ENCODE measurements around the gene RNMT. TPM values are rescaled to one million over a fixed set of nuclear protein-coding genes. Genes with fewer than 3 reads are reported as not detected.
"Not testable (repeated sequence)": the region's sequence is repeated elsewhere in the genome, so short reads cannot be mapped to it uniquely, and the experiment has no call there.

Gene RNMT
- total RNA-seq, 1 donor from 2014 or later: 19.7 TPM

DNA sequence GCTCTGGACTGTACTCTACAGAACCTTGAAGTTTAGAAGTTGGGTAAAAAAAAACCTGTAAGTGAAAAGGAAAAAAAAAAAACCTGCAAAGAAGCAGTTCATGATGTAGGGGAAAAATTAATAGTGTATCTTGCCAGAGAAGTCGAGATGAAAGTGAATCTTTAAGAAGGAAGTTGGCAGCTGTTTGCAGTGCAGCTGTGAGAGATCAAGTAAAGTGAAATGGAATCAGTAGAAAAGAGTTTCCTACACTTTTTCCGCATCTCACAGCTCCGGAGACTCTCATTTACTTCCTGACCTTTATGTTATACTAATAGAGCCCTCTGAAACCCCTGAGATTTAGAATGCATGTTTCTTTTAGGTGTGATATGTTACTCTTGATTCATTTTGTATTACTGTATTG, 19.2 kb downstream of the RNMT start:
- no peak for ATAC-seq

- no peak for ATAC-seq
These were observed 20.2 kb downstream of the RNMT start for GRCh38 chr18:13746633-13747032.

GRCh38 chr18:13751599-13751998, 25.1 kb downstream of the RNMT start:
- not testable (repeated sequence) for ATAC-seq

DNA sequence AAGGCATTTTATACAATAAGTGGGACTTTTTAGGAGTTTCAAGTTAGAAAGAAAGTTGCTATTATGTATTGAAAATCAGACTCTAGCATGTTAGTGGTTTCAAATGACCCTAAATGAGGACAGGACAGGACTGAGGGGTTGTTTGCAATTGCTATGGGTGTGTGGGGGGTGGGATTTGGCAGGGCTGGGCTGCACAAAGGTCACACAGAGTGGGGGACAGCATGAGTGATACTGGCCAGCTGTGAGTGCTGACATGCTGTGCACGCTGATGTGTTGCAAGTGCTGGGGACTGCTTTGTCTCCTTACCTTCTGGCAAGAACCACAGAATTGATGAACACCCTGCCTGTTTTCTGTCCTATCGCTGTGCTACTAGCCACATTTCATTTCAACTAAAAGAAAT, 29.8 kb downstream of the RNMT start:
- no peak for ATAC-seq

- no peak for ATAC-seq
These were observed 30.2 kb downstream of the RNMT start for GRCh38 chr18:13756671-13757070.

GRCh38 chr18:13758622-13759021, 32.1 kb downstream of the RNMT start:
- no peak for ATAC-seq

DNA sequence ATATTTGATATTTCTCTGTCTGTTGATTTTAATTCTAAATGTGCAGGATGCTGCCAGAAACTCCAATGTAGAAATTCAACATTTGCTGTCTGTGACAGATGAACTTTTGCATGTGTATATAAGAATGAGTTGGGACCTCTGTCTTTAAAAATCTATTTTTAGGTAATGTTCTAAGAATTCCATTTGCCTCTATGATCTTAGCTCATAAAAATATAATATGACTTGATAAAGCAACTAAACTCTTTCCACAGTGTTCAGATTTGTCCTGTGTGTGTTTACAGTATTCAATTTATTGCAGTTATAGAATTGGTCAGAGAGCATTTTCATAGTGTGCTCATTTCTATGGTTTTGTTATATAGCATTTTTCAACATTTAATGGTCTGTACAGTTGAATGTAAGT, 33.6 kb downstream of the RNMT start:
- no peak for ATAC-seq

DNA sequence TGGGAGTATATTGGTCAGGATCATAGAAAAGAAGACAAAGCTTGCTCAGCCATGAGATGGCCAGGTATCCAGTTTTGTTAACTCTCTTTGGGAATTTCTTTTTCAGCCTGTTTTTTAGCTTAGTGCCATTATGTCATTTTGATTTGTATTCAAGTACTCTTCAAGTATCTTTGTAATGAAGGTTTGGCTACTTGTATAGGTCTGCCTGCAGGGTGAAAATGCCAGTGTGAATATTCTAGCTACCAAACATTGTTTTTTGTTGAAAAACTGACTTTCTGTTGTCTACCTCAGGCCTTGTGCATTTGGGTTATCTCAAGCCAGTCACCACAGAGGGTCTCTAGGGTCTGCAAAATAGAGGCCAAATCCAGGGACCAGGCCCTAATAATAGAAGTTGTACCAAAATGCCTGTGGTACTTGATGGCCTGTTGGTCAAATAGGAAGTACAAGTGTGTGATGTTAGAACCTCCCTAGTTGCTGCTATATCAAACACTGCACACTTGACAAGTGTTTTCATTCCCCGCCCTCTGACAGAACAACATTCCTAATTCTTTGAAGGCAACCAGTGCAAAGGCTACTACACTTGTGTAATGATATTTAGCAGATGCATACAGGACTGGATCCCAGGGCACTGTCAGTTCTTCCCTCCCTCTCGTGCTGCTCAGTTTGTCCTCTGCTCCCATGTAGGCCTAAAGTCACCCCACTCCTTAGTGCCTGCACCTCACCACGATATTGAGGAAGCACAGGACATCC, 36.4 kb downstream of the RNMT start:
- no peak for ATAC-seq

DNA sequence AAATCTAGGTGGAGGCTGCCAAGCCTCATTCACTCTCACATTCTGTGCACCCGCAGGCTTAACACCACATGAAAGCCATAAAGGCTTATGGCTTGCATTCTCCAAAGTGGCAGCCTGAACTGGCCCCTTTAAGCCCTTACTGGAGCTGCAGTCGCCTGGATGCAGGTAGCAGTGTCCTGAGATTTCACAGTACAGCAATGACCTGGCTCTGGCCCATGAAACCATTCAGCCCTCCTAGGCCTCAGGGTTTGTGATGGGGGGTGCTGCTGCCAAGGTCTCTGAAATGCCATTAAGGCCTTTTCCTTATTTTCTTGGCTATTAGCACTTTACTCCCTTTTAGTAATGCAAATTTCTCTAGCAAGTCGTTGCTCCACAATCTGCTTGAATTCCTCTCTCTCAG, 48.6 kb downstream of the RNMT start:
- no peak for ATAC-seq

GRCh38 chr18:13791181-13791580, 64.7 kb downstream of the RNMT start:
- ATAC-seq: peak; percentile 77

DNA sequence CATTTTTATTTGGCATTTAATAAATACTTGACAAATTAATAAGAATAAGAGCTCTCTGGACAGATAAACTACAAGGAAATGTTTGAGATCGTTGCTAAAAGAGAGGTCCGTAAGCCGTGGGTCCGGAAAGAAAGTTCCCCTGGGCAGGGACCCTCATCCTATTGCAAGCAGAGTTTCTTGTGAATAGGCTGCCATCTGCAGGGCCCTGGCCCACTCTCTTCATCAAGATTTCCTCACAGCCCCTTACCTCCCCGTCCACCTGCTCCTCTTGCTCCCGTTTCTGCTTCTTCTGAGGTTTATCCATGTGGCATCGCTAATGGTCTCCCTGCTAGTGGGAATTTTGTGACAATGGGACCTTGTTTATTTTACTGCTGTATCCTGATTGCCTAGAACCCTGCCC, 67.3 kb downstream of the RNMT start:
- ATAC-seq: no peak

GRCh38 chr18:13796515-13796914, 70.0 kb downstream of the RNMT start:
- ATAC-seq: no peak

GRCh38 chr18:13797157-13797611, 70.7 kb downstream of the RNMT start:
- ATAC-seq: no peak

GRCh38 chr18:13799396-13799795, 72.9 kb downstream of the RNMT start:
- ATAC-seq: no peak

DNA sequence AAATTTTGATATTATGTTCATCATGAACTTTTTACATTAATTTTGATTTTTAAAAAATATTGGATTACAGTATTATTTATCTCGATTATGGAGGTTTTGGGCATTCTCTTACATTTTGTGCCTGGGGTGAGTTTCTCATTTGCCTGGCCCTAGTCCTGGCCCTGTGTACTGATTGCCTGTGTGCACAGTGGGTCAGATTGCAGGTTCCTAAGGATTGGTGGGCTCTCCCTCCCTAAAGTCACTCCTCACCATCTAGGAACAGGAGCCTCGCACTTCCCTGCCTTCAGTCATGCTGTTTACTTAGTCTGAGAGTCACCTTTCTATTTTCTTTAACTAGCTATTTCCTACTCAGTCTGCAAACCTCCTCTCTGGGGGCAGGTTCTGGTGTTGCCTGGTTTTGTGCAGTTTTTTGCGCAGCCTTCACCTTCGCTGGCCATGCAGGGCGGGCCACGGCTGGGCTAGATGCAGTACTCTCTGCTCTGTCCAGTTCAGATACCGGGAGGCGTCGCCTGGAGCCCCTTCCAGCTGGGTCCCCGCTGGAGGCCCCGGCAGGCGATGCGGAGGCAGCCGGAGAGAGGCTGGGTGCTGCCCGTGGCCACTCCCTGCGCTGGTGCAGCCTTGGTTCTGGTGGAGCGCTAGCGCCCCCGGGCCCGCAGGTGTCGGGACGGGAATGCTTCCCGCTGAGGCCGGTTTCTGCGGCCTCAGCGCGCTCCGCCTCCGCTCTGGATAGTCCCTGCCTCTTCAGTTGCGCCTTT, 74.2 kb downstream of the RNMT start:
- peak; percentile 89 for ATAC-seq

- no peak for ATAC-seq
These were observed 74.8 kb downstream of the RNMT start for GRCh38 chr18:13801260-13801601.

- ATAC-seq: peak; percentile 27
These were observed 77.8 kb downstream of the RNMT start for GRCh38 chr18:13804305-13804704.

DNA sequence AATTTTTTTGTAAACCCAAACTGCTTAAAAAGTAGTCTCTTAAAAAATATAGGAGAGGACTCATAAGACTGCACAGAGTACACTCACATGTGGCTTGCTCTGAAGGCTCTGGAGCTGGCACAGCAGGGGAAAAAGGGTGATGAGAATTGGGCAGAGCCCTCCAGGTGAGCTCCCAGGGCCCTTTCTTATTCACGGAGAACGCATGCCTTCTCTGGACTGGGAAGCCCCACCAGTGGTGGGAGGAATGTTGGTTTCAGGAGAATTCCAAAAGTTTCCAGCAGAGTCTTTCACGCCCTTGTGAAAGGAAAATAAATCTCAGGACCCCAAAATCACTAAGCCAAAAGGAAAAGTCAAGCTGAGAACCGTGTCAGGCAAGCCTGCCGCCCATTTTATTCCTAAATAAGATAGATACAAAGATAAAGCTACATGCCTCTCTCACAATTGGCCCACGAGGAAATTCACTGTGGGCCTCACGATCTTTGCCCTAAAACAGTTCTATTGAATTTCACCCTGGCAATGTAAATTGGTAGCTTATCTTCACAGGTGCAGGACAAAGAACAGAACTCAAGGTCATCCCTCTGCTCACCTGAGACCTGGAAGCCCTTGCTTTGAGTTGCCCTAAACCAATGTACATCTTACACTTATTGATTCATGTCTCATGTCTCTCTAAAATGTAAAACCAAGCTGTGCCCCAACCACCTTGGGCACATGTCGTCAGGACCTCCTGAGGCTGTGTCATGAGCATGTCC, 82.0 kb downstream of the RNMT start:
- ATAC-seq: no peak

- peak; percentile 72 for ATAC-seq
These were observed 82.6 kb downstream of the RNMT start for GRCh38 chr18:13809043-13809430.

DNA sequence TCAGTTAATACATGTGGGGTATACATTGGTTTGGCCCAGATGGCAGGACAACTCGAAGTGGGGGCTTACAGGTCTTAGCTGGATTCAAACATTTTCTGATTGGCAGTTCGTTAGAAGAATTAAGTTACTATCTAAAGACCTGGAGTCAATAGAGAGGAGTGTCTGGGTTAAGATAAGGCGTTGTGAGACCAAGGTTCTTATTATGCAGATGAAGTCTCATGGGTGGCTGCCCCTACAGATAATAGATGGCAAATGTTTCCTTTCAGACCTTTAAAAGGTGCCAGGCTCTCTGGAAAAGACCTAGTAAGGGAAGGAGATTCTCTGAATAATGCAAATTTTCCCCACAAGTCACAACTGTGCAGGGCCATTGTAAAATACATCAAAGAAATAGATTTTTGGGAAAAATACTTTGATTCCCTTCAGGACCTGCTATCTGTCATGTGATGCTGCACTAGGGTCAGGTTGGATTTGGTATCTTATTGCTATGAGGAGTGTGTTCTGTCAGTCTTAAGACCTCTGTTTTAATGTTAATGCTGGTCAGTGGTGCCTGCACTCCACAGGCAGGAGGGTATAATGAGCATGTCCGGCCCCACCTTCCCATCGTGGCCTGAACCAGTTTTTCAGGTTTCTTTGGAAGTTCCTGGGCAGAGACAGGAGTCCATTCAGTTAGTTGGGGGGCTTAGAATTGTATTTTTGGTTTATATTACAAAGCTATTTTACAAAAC, 83.2 kb downstream of the RNMT start:
- ATAC-seq: no peak

GRCh38 chr18:13810950-13811485, 84.5 kb downstream of the RNMT start:
- no peak for ATAC-seq

- ATAC-seq: no peak
These were observed 85.5 kb downstream of the RNMT start for GRCh38 chr18:13811993-13812392.

Data from esophagus mucosa (tissue), 1 donor.